Body of pancreas (tissue), 4 donors: ENCODE results near the gene C1QTNF9B. TPM values are rescaled to one million over a fixed set of nuclear protein-coding genes. Genes with fewer than 3 reads are reported as not detected.
"Not testable (repeated sequence)": the region's sequence is repeated elsewhere in the genome, so short reads cannot be mapped to it uniquely, and the experiment has no call there.

Experiments
- ATAC-seq: fragments of 150-250 bp; one replicate; pipeline ENCODE4 v1.9.1; 2016
- DNase-seq, 4 donors: peaks; one replicate each; pipeline ENCODE4 v3.0.0-alpha.2; 2019
- H3K27ac ChIP-seq, 4 donors: fragments of 200-600 bp; sonication (generic); 1 replicate in 3 of 4; 2 replicates in 1 of 4; pipeline versions ENCODE4 v1.5.1 to v1.6.1; 2016 to 2019; ENCODE audit warnings: mild to moderate bottlenecking in 1 of 4, mixed read lengths in 1 of 4, moderate library complexity in 1 of 4
- H3K27me3 ChIP-seq, 2 donors: fragments of 200-600 bp; sonication (generic); one replicate each; pipeline ENCODE4 v1.6.0; 2016; ENCODE audit warnings: mild to moderate bottlenecking in 1 of 2
- H3K36me3 ChIP-seq, 2 donors: fragments of 200-600 bp; sonication (generic); replicated peaks in 1 of 2; 2 replicates each; pipeline ENCODE4 v1.5.1; 2016; ENCODE audit warnings: low read depth in 2 of 2; ENCODE audit not compliant: insufficient read depth in 1 of 2
- H3K4me1 ChIP-seq: fragments of 200-600 bp; sonication (generic); one replicate; pipeline ENCODE4 v1.6.0; 2016
- H3K4me3 ChIP-seq, 2 donors: fragments of 200-600 bp; sonication (generic); 1 replicate in 1 of 2; 2 replicates in 1 of 2; pipeline ENCODE4 v1.5.1; 2016 to 2019
- H3K9me3 ChIP-seq, 3 donors: fragments of 200-600 bp; sonication (generic); 1 replicate in 2 of 3; 2 replicates in 1 of 3; pipeline ENCODE4 v1.5.1; 2016
- POLR2A ChIP-seq, 3 donors: fragments of 450-650 bp; IDR thresholded peaks; one replicate each; pipeline ENCODE4 v1.6.1; 2016; ENCODE audit warnings: antibody characterized with exemption in 3 of 3, mild to moderate bottlenecking in 2 of 3
- WGBS, 2 donors: methylation state at CpG; one replicate each; pipeline ENCODE4 v1.1.5; 2017; 5-methylcytosine and 5-hydroxymethylcytosine counted together
- intact Hi-C: fragments of 100-400 bp; cut with DNase I; formaldehyde crosslinking; loops from one replicate; pipeline ENCODE4 v1.15.1; 2023
- total RNA-seq, 2 donors: library from RNA; depleted of rRNA; stranded (reverse); fragments of >200 nt; gene quantifications; one replicate each; pipeline ENCODE4 v1.1.0, GENCODE V29; 2016
- TF ChIP-seq, protein P1 (sequence below), 7 experiments: fragments of 450-650 bp in 4 of 7; fragments of 200-600 bp in 3 of 7; sonication (generic) in 3 of 7; IDR thresholded peaks; one replicate each; pipeline ENCODE4 v1.5.1; 2016 to 2019; ENCODE audit warnings: antibody characterized with exemption in 7 of 7

C1QTNF9B gene
- total RNA-seq, result not detected

DNA sequence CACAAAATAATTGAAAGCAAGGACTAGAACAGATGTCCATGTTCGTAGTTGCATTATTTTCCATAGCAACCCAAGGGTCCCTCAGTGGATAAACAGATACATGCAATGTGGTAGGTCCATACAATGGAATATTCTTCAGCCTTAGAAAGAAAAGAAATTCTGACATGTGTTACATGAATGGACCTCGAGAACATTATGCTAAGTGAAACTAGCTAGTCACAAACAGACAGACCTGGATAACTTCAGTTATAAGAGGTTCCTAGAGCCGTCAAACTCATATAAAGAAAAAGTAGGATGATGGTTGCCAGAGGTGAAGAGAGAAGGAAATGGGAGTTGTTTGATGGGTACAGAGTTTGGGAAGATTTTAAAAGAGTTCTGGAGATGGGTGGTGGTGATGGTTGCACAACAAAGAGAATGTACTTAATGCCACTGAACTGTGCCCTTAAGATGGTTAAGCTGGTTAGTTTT, at the start of gene C1QTNF9B:
Gene C1QTNF9B (minus strand): TSS at position 51 of the 468 bp plus-strand sequence.
- H3K27ac ChIP-seq, H3K4me1 ChIP-seq, intact Hi-C loops, H3K9me3 ChIP-seq, H3K4me3 ChIP-seq, ATAC-seq, DNase-seq, H3K27me3 ChIP-seq, H3K36me3 ChIP-seq: not testable (repeated sequence)
- 51 to 64% methylated on average over 3 of the region's 3 CpGs for WGBS, 2 donors

DNA sequence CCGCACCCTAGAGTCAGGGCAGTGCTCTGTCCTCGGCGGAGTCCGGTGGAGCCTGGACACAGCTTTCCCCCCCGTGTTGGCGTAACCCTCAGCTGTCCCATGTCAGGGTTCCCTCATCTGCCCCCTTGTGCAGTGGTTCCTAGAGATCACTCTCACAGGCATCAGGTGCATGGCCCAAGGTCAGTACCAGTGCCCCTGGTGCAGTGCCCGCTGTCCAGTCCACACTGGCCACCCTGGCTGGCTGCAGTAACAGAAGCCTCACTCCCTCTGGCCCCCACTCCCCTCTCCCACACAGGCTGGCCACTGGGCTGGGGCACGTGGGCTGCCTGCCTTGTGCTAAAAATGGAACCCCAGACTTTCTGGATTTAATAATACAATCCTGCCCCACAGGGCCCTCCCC, 49.6 kb upstream of the C1QTNF9B start:
- TF ChIP-seq, protein P1, sequence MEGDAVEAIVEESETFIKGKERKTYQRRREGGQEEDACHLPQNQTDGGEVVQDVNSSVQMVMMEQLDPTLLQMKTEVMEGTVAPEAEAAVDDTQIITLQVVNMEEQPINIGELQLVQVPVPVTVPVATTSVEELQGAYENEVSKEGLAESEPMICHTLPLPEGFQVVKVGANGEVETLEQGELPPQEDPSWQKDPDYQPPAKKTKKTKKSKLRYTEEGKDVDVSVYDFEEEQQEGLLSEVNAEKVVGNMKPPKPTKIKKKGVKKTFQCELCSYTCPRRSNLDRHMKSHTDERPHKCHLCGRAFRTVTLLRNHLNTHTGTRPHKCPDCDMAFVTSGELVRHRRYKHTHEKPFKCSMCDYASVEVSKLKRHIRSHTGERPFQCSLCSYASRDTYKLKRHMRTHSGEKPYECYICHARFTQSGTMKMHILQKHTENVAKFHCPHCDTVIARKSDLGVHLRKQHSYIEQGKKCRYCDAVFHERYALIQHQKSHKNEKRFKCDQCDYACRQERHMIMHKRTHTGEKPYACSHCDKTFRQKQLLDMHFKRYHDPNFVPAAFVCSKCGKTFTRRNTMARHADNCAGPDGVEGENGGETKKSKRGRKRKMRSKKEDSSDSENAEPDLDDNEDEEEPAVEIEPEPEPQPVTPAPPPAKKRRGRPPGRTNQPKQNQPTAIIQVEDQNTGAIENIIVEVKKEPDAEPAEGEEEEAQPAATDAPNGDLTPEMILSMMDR (IDR thresholded peaks at IDR 0.05), result no peak
- TF ChIP-seq POLR2A (IDR thresholded peaks at IDR 0.05), result no peak
- intact Hi-C loops, result no loop called here
- Histone ChIP-seq H3K4me3 (no peak overlapping the region), H3K27ac (no peak overlapping the region), H3K27me3 (no peaks in the 10 kb centered on the region), H3K36me3 (no peaks in the 10 kb centered on the region), H3K9me3 (no peaks in the 10 kb centered on the region), H3K4me1 (no peaks in the 10 kb centered on the region)
- 83 to 84% methylated on average over 6 to 8 of the region's 8 CpGs for WGBS, 2 donors
- no peak for ATAC-seq
- DNase-seq, result no peak

DNA sequence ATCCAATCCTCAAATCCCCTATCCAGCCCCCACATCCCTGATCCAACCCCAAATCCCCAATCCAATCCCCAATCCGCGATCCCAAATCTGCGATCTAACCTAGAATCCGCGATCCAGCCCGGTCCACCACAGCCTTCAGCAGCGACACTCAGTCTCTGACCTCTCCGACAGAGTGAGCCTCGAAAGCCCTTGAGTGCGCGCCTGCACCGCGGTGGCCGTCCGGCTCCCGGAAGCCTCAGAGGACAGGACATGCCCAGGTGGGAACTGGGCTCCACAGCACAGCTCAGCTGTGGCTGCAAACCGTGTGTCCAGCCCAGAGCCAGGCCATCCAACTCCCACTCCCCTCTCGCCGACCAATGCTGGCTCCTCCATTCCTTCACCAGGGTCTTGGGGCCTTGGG, 48.8 kb upstream of the C1QTNF9B start:
- Histone ChIP-seq H3K36me3 (no peaks in the 10 kb centered on the region), H3K27ac (no peak overlapping the region), H3K9me3 (no peaks in the 10 kb centered on the region), H3K27me3 (no peaks in the 10 kb centered on the region), H3K4me3 (no peak overlapping the region), H3K4me1 (no peaks in the 10 kb centered on the region)
- WGBS, 2 donors, result 68 to 71% methylated on average over 19 of the region's 19 CpGs
- DNase-seq (no peak), ATAC-seq (no peak)
- TF ChIP-seq POLR2A (IDR thresholded peaks at IDR 0.05), result no peak
- intact Hi-C loops, result no loop called here

DNA sequence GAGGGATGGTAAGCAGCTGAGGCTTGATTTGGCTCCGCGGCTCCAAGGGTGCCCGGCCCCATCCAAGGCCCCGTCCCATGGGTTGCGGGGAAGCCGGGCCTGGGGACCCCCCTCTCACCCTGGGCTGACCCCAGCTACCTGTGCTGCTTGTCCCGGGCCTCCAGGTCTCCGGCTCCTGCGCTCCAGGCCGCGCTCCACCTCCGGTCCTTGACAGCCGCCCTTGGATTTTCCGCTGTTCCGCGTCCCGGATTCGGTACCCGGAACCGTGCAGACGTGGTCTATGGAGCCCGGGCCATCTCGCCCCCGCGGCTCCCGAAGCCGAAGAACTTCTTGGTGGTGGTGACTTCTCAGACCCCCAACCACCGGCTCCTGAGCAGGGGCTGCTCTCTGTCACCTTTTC, 48.3 kb upstream of the C1QTNF9B start:
- Histone ChIP-seq H3K36me3 (no peaks in the 10 kb centered on the region), H3K27ac (no peak overlapping the region), H3K9me3 (no peaks in the 10 kb centered on the region), H3K4me3 (no peak overlapping the region), H3K4me1 (no peaks in the 10 kb centered on the region), H3K27me3 (no peaks in the 10 kb centered on the region)
- DNase-seq (no peak), ATAC-seq (no peak)
- 28 to 56% methylated on average over 10 to 27 of the region's 28 CpGs for WGBS, 2 donors
- TF ChIP-seq, protein P1 (IDR thresholded peaks at IDR 0.05), result no peak
- no peak for TF ChIP-seq POLR2A (IDR thresholded peaks at IDR 0.05)
- intact Hi-C loops, result no loop called here

DNA sequence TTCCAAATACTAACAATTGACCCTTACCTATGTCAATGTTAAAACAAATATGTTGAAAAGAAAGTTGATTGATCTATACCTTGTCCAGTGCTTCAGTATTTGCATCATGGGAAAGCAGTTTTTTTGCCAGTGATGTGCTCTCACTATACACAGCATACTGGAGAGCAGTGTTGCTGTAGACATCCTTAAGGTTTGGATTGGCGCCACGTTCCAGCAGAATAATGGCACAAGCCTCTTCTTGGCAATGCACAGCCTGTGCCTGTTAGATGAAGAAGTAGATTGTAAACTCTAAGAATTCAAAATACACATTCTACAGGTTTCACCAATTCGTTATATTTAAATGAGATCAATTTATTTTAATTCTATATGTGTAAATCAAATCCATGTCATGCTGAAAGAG, 43.9 kb upstream of the C1QTNF9B start:
- H3K4me1 ChIP-seq, result no peaks in the 10 kb centered on the region
- no peak for DNase-seq
- no peak overlapping the region for H3K4me3 ChIP-seq
- intact Hi-C loops, result no loop called here
- H3K27ac ChIP-seq, result no peak overlapping the region
- H3K27me3 ChIP-seq, result no peaks in the 10 kb centered on the region
- no peaks in the 10 kb centered on the region for H3K36me3 ChIP-seq
- 62 to 72% methylated on average over 3 of the region's 3 CpGs for WGBS, 2 donors
- TF ChIP-seq POLR2A (IDR thresholded peaks at IDR 0.05), result no peak
- TF ChIP-seq, protein P1 (IDR thresholded peaks at IDR 0.05), result no peak
- no peak for ATAC-seq
- no peaks in the 10 kb centered on the region for H3K9me3 ChIP-seq

DNA sequence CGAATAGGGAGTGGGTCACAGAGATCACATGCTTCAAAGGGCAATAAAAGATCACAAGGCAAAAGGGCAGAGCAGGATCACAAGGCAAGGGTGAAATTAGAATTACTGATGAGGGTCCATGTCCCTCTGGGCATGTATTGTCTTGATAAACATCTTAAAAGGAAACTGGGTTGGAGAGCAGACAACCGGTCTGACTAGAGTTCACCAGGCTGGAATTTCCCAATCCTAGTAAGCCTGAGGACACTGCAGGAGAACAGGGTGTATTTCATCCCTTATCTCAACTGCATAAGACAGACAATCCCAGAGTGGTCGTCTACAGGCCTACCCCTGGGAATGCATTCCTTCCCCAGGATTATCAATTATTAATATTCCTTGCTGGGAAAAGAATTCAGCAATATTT, 42.4 kb upstream of the C1QTNF9B start:
- ATAC-seq, H3K4me3 ChIP-seq, H3K36me3 ChIP-seq, H3K27ac ChIP-seq, intact Hi-C loops, H3K27me3 ChIP-seq, H3K4me1 ChIP-seq, H3K9me3 ChIP-seq, DNase-seq: not testable (repeated sequence)
- WGBS, 2 donors, result 61 to 66% methylated on average over 3 of the region's 3 CpGs
